Activated T-helper 1 cell treated with Interleukin-2 at 50 U/mL for 16 hours (primary cell): ENCODE measurements around the gene FAM200A.
"Not testable (repeated sequence)": the region's sequence is repeated elsewhere in the genome, so short reads cannot be mapped to it uniquely, and the experiment has no call there.

ENCODE experiments used
- DNase-seq: peaks from one replicate; pipeline ENCODE4 v3.0.0-alpha.2; 2020; ENCODE audit warnings: low read depth

FAM200A gene

GRCh38 chr7:99551767-99552463 lies at the start of gene FAM200A:
FAM200A (minus strand) TSS chr7:99552114; CDS start chr7:99548407, 3,707 bp downstream.
- peak; percentile 75 for DNase-seq

DNA sequence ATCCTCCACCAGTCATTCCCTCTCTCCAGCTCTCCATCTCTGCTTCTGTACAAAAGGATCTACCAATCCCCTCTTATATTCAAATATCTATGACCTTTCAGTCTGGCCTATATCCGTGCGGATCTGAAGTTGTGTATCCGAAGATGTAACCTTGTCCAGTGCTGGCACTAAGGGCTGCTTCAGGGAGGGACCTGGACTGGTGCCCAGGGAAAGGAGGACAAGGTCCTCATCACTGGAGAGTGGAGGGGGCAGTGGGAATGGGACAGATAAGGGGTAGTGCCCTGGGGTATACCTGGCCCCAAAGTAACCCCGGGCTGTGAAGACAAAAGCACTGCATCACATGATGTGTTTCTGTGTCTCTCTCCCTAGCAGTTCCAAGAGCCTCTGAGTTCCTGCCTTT lies 47.9 kb upstream of the FAM200A start:
- DNase-seq = no peak

GRCh38 chr7:99597762-99598501 lies 46.0 kb upstream of the FAM200A start, which contains the start of gene TMEM225B:
TMEM225B (plus strand) TSS chr7:99598267; CDS start chr7:99604389, 6,122 bp downstream.
- DNase-seq = no peak

DNA sequence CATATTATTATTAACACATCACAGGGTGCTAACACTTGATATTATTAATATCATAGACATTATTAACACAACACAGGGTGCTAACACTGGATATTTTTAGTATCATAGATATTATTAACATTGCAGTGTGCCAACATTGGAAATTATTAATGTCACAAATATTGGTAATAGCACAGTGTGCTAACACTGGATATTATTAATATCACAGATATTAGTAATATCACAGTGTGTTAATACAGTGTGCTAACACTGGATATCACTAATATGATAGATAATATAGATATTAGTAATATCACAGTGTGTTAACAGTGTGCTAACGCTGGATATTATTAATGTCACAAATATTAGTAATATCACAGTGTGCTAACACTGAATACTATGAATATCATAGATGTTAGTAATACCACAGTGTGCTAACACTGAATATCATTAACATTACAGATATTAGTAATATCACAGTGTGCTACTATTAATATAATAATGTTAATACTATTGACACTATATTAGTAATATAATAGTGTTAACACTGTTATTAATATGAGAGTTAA lies 44.6 kb upstream of the FAM200A start:
- DNase-seq = no peak

DNA sequence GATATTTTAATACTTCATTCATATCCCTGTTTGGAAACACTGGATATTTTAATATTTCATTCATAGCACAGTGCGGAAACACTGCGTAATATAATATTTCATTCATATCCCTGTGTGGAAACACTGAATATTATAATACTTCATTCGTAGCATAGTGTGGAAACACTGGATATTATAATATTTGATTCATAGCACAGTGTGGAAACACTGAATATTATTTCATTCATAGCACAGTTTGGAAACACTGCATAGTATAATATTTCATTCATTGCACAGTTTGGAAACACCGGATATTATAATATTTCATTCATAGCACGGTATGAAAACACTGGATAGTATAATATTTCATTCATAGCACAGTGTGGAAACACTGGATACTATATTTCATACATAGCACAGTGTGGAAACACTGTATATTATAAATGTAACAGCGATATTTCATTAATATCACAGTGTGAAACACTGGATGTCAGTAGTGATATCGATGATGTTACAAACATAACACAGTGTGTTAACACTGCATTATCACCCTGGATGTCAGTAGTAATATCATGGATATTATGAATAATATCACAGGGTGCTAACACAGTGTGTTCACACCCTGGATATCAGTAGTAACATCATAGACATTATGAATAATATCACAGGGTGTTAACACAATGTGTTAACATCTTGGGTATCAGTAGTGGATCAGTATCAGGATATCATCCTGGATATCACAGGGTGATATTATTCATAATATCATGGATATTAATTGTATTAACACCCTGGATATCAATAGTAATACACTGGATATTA lies 43.2 kb upstream of the FAM200A start:
- DNase-seq = no peak

- no peak for DNase-seq
Measured at GRCh38 chr7:99588868-99589267, 37.0 kb upstream of the FAM200A start.

DNA sequence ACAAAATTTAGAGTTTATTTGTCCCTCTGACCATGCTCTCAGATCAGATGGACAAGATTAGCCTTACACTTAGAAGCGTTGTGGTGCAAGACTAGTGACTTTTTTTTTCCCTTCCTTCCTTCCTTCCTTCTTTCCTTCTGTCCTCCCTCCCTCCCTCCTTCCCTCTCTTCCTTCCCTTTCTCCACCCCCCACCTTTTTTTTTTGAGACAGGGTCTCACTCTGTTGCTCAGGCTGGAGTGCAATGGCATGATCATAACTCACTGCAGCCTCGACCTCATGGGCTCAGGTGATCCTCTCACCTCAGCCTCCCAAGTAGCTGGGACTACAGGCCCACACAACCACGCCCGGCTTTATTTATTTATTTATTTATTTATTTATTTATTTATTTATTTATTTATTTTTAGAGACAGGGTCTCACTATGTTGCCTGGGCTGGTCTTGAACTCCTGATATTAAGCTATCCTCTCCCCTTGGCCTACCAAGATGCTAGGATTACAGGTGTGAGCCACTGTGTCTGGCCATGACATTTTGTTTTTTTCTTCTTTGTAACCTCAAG lies 28.9 kb upstream of the FAM200A start:
- DNase-seq = not testable (repeated sequence)

GRCh38 chr7:99579956-99580777 lies 28.3 kb upstream of the FAM200A start:
- DNase-seq = peak; percentile 37

DNA sequence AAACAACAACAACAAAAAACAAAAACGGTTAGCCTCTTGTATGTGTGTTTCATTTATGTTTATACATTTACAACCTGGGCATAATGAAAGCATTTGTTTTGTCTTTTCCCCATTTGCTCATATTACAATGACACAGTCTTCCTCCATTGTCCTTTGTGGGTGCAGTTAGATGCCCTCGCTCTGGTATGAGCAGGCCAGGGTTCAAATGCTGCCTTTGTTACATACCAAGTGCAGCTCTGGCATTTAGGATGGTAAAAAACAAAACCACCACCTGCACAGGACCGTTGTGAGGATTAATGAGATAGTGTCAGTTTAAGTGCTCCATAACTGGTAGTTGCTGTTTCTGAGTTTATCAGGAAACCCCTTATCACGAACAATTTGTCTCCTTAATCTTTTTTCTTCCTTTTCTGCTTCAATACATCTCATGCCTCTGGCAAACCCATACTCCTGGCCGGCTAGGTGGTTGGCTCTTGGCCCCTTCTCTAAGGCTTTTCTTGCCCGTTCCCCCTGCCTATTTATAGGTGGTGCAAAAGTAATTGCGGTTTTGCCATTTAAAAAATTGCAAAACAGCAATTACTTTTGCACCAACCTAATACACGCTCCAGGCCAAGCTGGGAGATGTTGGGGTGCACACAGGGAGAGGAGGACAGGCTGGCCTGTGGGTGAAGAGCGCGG lies 27.5 kb upstream of the FAM200A start:
- no peak for DNase-seq

- no peak for DNase-seq
Measured at GRCh38 chr7:99576251-99576650, 24.3 kb upstream of the FAM200A start.

DNA sequence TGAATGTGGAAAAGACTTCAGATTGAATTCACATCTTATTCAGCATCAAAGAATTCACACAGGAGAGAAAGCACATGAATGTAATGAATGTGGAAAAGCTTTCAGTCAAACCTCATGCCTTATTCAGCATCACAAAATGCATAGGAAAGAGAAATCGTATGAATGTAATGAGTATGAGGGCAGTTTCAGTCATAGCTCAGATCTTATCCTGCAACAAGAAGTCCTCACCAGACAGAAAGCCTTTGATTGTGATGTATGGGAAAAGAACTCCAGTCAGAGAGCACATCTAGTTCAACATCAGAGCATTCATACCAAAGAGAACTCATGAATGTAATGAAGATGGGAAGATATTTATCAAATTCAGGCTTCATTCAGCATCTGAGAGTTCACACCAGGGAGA lies 21.3 kb upstream of the FAM200A start:
- no peak for DNase-seq

DNA sequence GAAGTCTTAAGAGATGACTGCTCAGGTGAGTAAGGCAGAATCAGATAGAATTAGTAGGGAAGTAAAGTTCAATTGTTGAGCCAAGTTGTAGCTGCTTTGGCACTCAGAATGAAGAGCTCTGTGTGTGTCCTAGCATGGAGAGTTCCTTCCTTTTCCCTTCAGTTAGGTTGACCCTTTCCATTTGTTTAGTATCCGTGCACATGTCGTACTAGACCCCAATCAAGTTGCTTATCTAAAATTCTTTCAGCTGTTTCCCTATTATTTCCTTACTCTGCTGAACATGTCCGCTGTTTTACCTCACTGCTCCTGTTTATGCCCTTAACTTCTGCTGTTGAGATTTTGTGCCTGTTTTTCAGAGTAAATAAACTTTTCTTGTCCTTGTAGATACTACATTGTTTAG lies 19.9 kb upstream of the FAM200A start:
- DNase-seq = no peak

- DNase-seq = not testable (repeated sequence)
Measured at GRCh38 chr7:99568770-99569169, 16.9 kb upstream of the FAM200A start.

DNA sequence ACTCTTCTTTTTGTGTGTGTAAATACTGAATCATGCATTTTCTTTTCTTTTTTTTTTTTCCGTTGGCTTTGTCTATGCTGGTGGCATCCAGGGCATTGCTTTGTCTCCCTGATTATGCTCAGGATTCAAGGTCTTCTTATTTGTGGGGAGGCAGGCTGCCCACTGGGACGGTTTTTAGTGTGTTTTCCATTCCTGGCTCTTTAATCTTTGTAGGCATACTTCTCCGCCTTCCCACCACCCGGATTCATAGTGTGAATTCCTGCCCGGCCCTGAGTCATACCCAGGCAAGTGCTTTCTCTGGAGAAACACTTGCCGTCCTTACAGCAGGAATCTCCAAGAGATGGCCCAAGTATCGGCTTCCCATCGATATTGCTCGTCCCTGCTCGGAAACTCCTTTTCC lies 11.7 kb upstream of the FAM200A start:
- no peak for DNase-seq

DNA sequence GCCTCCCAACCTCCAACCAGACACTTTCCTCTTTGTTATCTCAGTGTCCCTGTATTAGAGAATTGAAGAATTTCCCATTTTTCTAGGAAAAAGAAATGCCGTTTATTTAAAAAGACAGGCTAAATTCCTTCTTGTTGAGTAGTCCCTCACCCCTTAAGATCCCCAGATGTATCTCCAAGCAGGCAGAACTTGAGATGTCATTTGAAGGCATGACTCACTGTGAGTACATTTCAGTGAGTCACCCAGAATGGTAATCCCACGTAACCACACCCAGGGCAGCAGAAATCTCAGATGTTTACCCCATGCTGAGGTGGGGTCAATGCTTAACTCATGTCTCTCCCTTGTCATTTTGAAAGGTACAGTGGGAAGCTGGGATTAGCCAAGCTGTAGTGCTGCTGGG lies 10.9 kb upstream of the FAM200A start:
- no peak for DNase-seq

- no peak for DNase-seq
Measured at GRCh38 chr7:99562114-99562784, 10.3 kb upstream of the FAM200A start.

GRCh38 chr7:99561737-99562051 lies 9.8 kb upstream of the FAM200A start:
- no peak for DNase-seq

DNA sequence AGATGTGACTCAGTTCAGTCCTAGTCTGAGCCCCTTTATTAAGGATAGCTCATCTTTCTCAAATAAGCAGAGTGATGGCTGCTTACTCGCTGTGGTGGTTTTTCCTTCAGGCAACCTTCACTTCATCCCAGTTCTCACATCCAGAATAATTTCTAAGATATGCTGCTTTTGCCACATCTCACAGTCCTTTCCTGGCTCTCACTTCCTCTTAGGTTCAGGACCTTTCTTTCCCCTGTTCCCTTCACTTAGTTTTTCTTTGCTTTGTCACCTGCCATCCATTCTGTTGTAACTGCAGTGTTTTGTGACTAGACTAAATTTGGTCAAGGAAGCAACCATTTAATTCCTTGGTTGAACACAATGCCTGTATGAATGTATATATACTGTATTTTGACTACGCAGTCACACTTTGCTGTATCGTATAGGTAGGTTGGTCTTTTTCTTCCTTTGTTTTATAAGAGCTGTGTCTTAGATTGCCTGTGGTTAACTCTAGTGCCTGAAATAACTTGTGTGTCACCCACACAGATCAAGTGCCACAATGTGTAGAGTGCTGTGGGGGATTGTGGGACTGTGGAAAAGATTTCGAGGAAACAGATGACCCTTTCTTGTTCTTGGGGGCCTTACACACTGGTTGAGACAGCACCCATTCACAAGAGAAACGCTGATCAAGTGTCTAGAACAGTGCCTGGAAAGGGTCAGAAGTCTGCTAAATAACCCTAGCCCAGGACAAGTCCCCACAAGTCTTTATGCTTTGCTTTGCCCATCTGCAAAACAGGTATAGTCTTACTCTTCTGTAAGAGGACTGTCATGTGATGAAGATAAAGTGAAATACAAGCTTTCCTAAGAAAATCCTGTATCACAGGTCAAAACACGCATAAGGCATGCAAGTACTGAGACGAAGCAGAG lies 9.2 kb upstream of the FAM200A start:
- no peak for DNase-seq
